Measurements from ENCODE around the gene ALOX5AP. TPM values are rescaled to one million over a fixed set of nuclear protein-coding genes. Genes with fewer than 3 reads are reported as not detected.

The ALOX5AP gene
- total RNA-seq, 1 experiment from 2014 or later, result not detected

DNA sequence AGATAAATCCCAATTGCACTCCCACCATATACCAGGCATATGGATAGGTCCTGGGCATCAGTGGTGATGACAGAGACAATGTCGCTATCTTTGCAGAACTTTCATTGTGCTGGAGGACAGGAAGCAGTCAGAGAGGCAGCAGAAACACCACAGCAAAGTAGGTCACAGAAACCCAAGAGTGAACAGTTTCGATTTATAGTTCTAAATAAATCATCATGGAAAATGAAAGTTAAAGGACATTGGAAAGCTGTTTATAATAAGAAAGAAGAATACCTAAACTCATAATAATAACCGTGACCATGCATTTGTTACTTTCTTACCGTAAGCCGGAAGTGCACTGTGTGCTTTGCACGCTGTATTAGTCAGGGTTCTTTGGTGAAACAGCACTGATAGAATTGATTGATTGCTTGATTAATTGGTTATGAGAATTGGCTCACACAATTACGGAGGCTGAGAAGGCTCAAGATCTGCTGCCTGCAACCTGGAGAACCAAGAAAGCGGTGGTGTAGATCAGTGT, 38.9 kb downstream of the ALOX5AP start:
- H3K36me3 Mint-ChIP-seq, result no peaks in the 10 kb centered on the region
- ChIA-PET CTCF (no interaction called here), POLR2A (no interaction called here)
- no peak overlapping the region for H3K27ac Mint-ChIP-seq
- H3K9me3 Mint-ChIP-seq, result peaks cover 7% of the 10 kb centered on the region; the same call in 1 of the 2 replicates
- no peak overlapping the region for H3K4me3 Mint-ChIP-seq
- ATAC-seq, result no peak
- TF ChIP-seq AR (CRISPR knock-in tag; IDR thresholded peaks at IDR 0.05) (no peak), GTF2I (CRISPR knock-in tag; conservative IDR thresholded peaks at IDR 0.05) (no peak), TEAD1 (CRISPR knock-in tag; IDR thresholded peaks at IDR 0.05) (no peak), ZNF138 (CRISPR knock-in tag; conservative IDR thresholded peaks at IDR 0.05) (no peak), HMGA2 (CRISPR knock-in tag; IDR thresholded peaks at IDR 0.05) (no peak), TP53 (CRISPR knock-in tag; IDR thresholded peaks at IDR 0.05) (no peak), IRF2 (CRISPR knock-in tag; IDR thresholded peaks at IDR 0.05; ENCODE audit: borderline replicate concordance, low read depth) (no peak), ELF4 (CRISPR knock-in tag; IDR thresholded peaks at IDR 0.05; ENCODE audit: low read depth) (no peak), GRHL2 (CRISPR knock-in tag; IDR thresholded peaks at IDR 0.05; ENCODE audit: insufficient replicate concordance, severe bottlenecking) (no peak), FOXJ3 (CRISPR knock-in tag; IDR thresholded peaks at IDR 0.05; ENCODE audit: borderline replicate concordance) (no peak), TEAD4 (CRISPR knock-in tag; IDR thresholded peaks at IDR 0.05) (no peak), ZNF281 (CRISPR knock-in tag; IDR thresholded peaks at IDR 0.05) (no peak), USF2 (CRISPR knock-in tag; IDR thresholded peaks at IDR 0.05) (no peak)
- TF ChIP-seq, protein P1, sequence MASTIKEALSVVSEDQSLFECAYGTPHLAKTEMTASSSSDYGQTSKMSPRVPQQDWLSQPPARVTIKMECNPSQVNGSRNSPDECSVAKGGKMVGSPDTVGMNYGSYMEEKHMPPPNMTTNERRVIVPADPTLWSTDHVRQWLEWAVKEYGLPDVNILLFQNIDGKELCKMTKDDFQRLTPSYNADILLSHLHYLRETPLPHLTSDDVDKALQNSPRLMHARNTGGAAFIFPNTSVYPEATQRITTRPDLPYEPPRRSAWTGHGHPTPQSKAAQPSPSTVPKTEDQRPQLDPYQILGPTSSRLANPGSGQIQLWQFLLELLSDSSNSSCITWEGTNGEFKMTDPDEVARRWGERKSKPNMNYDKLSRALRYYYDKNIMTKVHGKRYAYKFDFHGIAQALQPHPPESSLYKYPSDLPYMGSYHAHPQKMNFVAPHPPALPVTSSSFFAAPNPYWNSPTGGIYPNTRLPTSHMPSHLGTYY (CRISPR knock-in tag; IDR thresholded peaks at IDR 0.05), result no peak
- H3K4me1 Mint-ChIP-seq, result peaks cover 17% of the 10 kb centered on the region
- DNase-seq (ENCODE audit: low spot score), result no peak
- H3K27me3 Mint-ChIP-seq (ENCODE audit: low read depth), result no peaks in the 10 kb centered on the region

GRCh38 chr13:30776661-30777060, 41.3 kb downstream of the ALOX5AP start:
- H3K9me3 Mint-ChIP-seq, result peaks cover 9% of the 10 kb centered on the region
- H3K36me3 Mint-ChIP-seq, result peaks cover 5% of the 10 kb centered on the region
- ChIA-PET CTCF (no interaction called here), POLR2A (no interaction called here)
- peaks cover 21% of the 10 kb centered on the region for H3K4me1 Mint-ChIP-seq
- TF ChIP-seq ETV6 (CRISPR knock-in tag; IDR thresholded peaks at IDR 0.05) (no peak), OVOL2 (CRISPR knock-in tag; IDR thresholded peaks at IDR 0.05; ENCODE audit: borderline replicate concordance) (no peak), ZNF219 (CRISPR knock-in tag; IDR thresholded peaks at IDR 0.05; ENCODE audit: borderline replicate concordance) (no peak), ZNF423 (CRISPR knock-in tag; IDR thresholded peaks at IDR 0.05) (no peak), CTCF (IDR thresholded peaks at IDR 0.05) (no peak), GRHL2 (CRISPR knock-in tag; IDR thresholded peaks at IDR 0.05; ENCODE audit: insufficient replicate concordance, severe bottlenecking) (no peak)
- TF ChIP-seq, protein P2, sequence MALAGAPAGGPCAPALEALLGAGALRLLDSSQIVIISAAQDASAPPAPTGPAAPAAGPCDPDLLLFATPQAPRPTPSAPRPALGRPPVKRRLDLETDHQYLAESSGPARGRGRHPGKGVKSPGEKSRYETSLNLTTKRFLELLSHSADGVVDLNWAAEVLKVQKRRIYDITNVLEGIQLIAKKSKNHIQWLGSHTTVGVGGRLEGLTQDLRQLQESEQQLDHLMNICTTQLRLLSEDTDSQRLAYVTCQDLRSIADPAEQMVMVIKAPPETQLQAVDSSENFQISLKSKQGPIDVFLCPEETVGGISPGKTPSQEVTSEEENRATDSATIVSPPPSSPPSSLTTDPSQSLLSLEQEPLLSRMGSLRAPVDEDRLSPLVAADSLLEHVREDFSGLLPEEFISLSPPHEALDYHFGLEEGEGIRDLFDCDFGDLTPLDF (CRISPR knock-in tag; IDR thresholded peaks at IDR 0.05), result no peak
- TF ChIP-seq, protein P1 (CRISPR knock-in tag; IDR thresholded peaks at IDR 0.05), result no peak
- no peak overlapping the region for H3K27ac Mint-ChIP-seq
- H3K27me3 Mint-ChIP-seq (ENCODE audit: low read depth), result no peaks in the 10 kb centered on the region
- ATAC-seq (no peak), DNase-seq (ENCODE audit: low spot score) (no peak)
- H3K4me3 Mint-ChIP-seq, result no peak overlapping the region
